Sigmoid colon (tissue), 7 donors: ENCODE results near the gene ABLIM3. TPM values are rescaled to one million over a fixed set of nuclear protein-coding genes. Genes with fewer than 3 reads are reported as not detected.

Experiments used
- DNase-seq: peaks from one replicate; pipeline ENCODE4 v3.0.0-alpha.2; 2019
- H3K27ac ChIP-seq, 4 donors: fragments of 200-600 bp; sonication (generic); one replicate each; pipeline ENCODE4 v1.5.1; 2016 to 2019; ENCODE audit warnings: mild to moderate bottlenecking in 1 of 4
- H3K27me3 ChIP-seq, 3 donors: fragments of 200-600 bp; sonication (generic); one replicate each; pipeline ENCODE4 v1.5.1; 2019; ENCODE audit warnings: mild to moderate bottlenecking in 1 of 3
- H3K36me3 ChIP-seq, 4 donors: fragments of 200-600 bp; sonication (generic); one replicate each; pipeline ENCODE4 v1.5.1; 2016 to 2019
- H3K4me1 ChIP-seq, 4 donors: fragments of 200-600 bp; sonication (generic); one replicate each; pipeline ENCODE4 v1.5.1; 2017 to 2019
- H3K4me3 ChIP-seq, 4 donors: fragments of 200-600 bp; sonication (generic); one replicate each; pipeline ENCODE4 v1.5.1; 2017 to 2019; ENCODE audit warnings: mild to moderate bottlenecking in 2 of 4, moderate library complexity in 1 of 4
- H3K9me3 ChIP-seq, 4 donors: fragments of 200-600 bp in 3 of 4; sonication (generic) in 3 of 4; one replicate each; pipeline versions ENCODE4 v1.5.1 to v1.6.1; 2013 to 2019
- CTCF ChIP-seq, 4 experiments: fragments of 450-650 bp in 3 of 4; fragments of 200-600 bp in 1 of 4; IDR thresholded peaks; one replicate each; pipeline ENCODE4 v1.5.1; 2016 to 2019; ENCODE audit warnings: antibody characterized with exemption in 4 of 4, mild to moderate bottlenecking in 3 of 4, moderate library complexity in 2 of 4
- EP300 ChIP-seq, 4 donors: sonication (generic); formaldehyde crosslinking; IDR thresholded peaks; one replicate each; pipeline ENCODE4 v1.6.1; 2017; ENCODE audit warnings: antibody characterized with exemption in 4 of 4
- POLR2A ChIP-seq, 2 donors: fragments of 450-650 bp; IDR thresholded peaks; one replicate each; pipeline ENCODE4 v1.6.1; 2016; ENCODE audit warnings: antibody characterized with exemption in 2 of 2, mild to moderate bottlenecking in 2 of 2, moderate library complexity in 2 of 2
- POLR2AphosphoS5 ChIP-seq, 4 donors: sonication (generic); formaldehyde crosslinking; IDR thresholded peaks; one replicate each; pipeline ENCODE4 v1.6.1; 2017; ENCODE audit warnings: antibody characterized with exemption in 4 of 4
- WGBS, 2 donors: extraction: QIAGEN DNeasy Blood & Tissue Kit; methylation state at CpG; one replicate each; pipeline ENCODE4 v1.1.7; 2013; 5-methylcytosine and 5-hydroxymethylcytosine counted together
- intact Hi-C: fragments of 100-400 bp; cut with DNase I; formaldehyde crosslinking; loops from one replicate; pipeline ENCODE4 v1.15.1; 2023
- polyA plus RNA-seq, 3 donors: library from polyadenylated mRNA; stranded (reverse); fragments of 200-250 nt; gene quantifications; one replicate each; pipeline ENCODE4 v1.2.3, GENCODE V29; 2013
- total RNA-seq, 4 donors: library from RNA; depleted of rRNA; stranded (reverse); fragments of >200 nt; gene quantifications; one replicate each; pipeline ENCODE4 v1.1.0, GENCODE V29; 2016
- donor health status: healthy with polysubstance abuse.
- donor health status: Bipolar disorder and iron deficiency.
- donor health status: healthy.

ABLIM3 gene
- total and polyA plus RNA-seq, 7 donors = 5.8 to 19.9 (median 11.4) TPM

GRCh38 chr5:149285153-149285552, 143.9 kb downstream of the ABLIM3 start:
- Histone ChIP-seq H3K27me3 (no peaks in the 10 kb centered on the region), H3K27ac (peak overlapping the region in 1 of 4 donors; percentile 44), H3K9me3 (no peaks in the 10 kb centered on the region), H3K36me3 (no peaks in the 10 kb centered on the region), H3K4me1 (peaks cover 0 to 12% (median 5%) of the 10 kb centered on the region in 4 donors), H3K4me3 (no peak overlapping the region)
- 88 to 90% methylated on average over 1 of the region's 1 CpG for WGBS, 2 donors
- TF ChIP-seq CTCF (IDR thresholded peaks at IDR 0.05) = no peak
- TF ChIP-seq POLR2AphosphoS5 (IDR thresholded peaks at IDR 0.05) = no peak
- TF ChIP-seq EP300 (IDR thresholded peaks at IDR 0.05) = no peak
- TF ChIP-seq POLR2A (IDR thresholded peaks at IDR 0.05) = no peak
- intact Hi-C loops = no loop called here
- no peak for DNase-seq

GRCh38 chr5:149288436-149288835, 147.1 kb downstream of the ABLIM3 start:
- Histone ChIP-seq H3K4me3 (no peak overlapping the region), H3K4me1 (peaks cover 0 to 12% (median 5%) of the 10 kb centered on the region in 4 donors), H3K36me3 (no peaks in the 10 kb centered on the region), H3K27ac (peak overlapping the region in 3 of 4 donors; percentile 24 to 68 (median 36)), H3K9me3 (no peaks in the 10 kb centered on the region), H3K27me3 (no peaks in the 10 kb centered on the region)
- intact Hi-C loops = no loop called here
- WGBS, 2 donors = 74 to 87% methylated on average over 8 of the region's 8 CpGs
- TF ChIP-seq POLR2A (IDR thresholded peaks at IDR 0.05) (no peak), POLR2AphosphoS5 (IDR thresholded peaks at IDR 0.05) (peak in 2 of 4 donors; percentile 21 to 24), CTCF (IDR thresholded peaks at IDR 0.05) (no peak), EP300 (IDR thresholded peaks at IDR 0.05) (no peak)
- no peak for DNase-seq

DNA sequence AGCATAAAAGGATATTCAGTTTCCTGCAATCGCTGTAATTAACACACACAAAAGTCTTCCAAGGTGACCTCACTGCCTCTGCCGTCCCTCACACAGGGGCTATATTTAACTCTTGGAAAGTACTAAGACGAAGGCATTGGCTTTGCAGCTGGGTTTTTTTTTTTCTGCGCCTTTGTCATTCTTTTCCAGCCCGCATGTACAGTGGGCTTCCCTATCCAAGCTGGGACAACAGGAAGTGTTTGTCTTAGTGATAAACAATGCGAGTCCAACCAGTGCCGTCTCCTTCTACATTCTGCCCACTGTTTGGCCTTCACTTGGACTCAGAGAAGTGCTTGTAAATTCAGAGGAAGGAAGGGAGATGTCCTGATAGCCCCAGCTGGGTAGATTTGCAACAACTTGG, 148.0 kb downstream of the ABLIM3 start:
- TF ChIP-seq EP300 (IDR thresholded peaks at IDR 0.05) (no peak), POLR2AphosphoS5 (IDR thresholded peaks at IDR 0.05) (no peak)
- no peak overlapping the region for H3K4me3 ChIP-seq

DNA sequence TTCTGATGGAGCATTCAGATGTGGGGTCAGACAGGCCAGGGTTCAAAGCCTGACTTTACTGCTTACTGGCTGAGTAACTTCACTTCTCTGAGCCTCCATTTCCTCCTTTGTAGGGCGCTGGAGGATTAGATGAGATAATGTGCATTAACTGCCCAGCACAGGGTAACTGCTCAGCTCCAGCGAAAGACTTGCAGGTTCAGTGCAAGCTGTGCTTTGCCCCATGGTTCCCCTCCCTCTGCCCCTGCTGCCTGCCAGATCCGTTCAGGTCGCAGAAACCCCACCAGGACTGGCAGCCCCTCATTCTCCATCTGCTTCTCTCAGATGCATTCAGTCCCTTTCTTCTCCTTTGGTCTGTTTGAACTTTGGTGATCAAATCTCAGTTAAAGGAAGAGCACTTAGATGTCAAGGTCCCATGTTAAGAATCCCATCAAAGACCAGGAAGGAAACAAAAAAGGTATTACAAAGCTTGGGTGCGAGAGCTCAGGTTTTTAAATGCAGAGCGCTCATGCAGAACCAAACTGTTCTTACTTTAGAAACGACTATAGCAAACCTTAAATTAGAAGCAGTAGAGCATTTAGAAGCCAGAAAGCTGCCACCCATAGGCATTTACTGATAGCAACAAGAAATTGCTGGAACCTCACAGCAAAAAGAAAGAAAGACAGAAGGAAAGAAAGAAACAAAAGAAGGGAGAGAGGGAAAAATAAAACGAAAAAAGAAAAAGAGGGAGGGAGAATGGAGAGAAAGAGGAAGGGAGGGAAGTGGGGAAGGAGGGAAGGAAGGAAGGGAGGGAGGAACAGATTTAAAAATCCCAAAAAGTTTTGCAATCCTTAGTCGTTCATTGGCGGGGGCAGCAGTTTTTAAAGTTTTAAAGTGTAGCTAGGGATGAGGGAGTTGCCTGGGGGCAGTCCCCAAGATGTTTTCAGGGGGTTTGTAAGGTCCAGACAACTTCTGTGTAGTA, 153.9 kb downstream of the ABLIM3 start:
- H3K36me3 ChIP-seq = no peaks in the 10 kb centered on the region
- intact Hi-C loops = no loop called here
- H3K4me3 ChIP-seq = no peak overlapping the region
- H3K27me3 ChIP-seq = no peaks in the 10 kb centered on the region
- no peaks in the 10 kb centered on the region for H3K9me3 ChIP-seq
- WGBS, 2 donors = 51 to 76% methylated on average over 10 of the region's 10 CpGs
- H3K27ac ChIP-seq = no peak overlapping the region
- TF ChIP-seq POLR2A (IDR thresholded peaks at IDR 0.05) (no peak), CTCF (IDR thresholded peaks at IDR 0.05) (no peak), EP300 (IDR thresholded peaks at IDR 0.05) (no peak), POLR2AphosphoS5 (IDR thresholded peaks at IDR 0.05) (no peak)
- DNase-seq = no peak
- no peaks in the 10 kb centered on the region for H3K4me1 ChIP-seq

More for the DNA sequence above, 148.0 kb downstream of the ABLIM3 start:
- no peak for DNase-seq
- H3K27me3 ChIP-seq = no peaks in the 10 kb centered on the region
- intact Hi-C loops = no loop called here
- peaks cover 0 to 12% (median 5%) of the 10 kb centered on the region in 4 donors for H3K4me1 ChIP-seq
- H3K9me3 ChIP-seq = no peaks in the 10 kb centered on the region
- no peaks in the 10 kb centered on the region for H3K36me3 ChIP-seq
- H3K27ac ChIP-seq = peak overlapping the region in 2 of 4 donors; percentile 24 to 68
- 51 to 61% methylated on average over 7 of the region's 7 CpGs for WGBS, 2 donors

- H3K27ac ChIP-seq = no peak overlapping the region
- DNase-seq = no peak
- TF ChIP-seq EP300 (IDR thresholded peaks at IDR 0.05) (no peak), CTCF (IDR thresholded peaks at IDR 0.05) (no peak), POLR2A (IDR thresholded peaks at IDR 0.05) (no peak), POLR2AphosphoS5 (IDR thresholded peaks at IDR 0.05) (no peak)
- H3K27me3 ChIP-seq = no peaks in the 10 kb centered on the region
- no peak overlapping the region for H3K4me3 ChIP-seq
- H3K36me3 ChIP-seq = no peaks in the 10 kb centered on the region
- WGBS, 2 donors = 83 to 85% methylated on average over 5 of the region's 5 CpGs
- H3K9me3 ChIP-seq = no peaks in the 10 kb centered on the region
- intact Hi-C loops = no loop called here
- no peaks in the 10 kb centered on the region for H3K4me1 ChIP-seq
These were observed 156.2 kb downstream of the ABLIM3 start for GRCh38 chr5:149297340-149298025.
